Activated B cell treated with CpG ODN at 0.5 μM for 24 hours (primary cell): ENCODE results near the gene IRAK3. TPM values are rescaled to one million over a fixed set of nuclear protein-coding genes. Genes with fewer than 3 reads are reported as not detected.

Source experiments
- ATAC-seq: fragments of 200-7000 bp; cut with Tn5 transposase; one replicate; pipeline ENCODE4 v1.10.0; 2021; ENCODE audit warnings: low read depth, mild to moderate bottlenecking, moderate library complexity
- CTCF ChIA-PET: fragments of 350-600 bp; sonication (Branson Sonifier 250); formaldehyde crosslinking; loops from one replicate; lab custom pipeline; 2021; ENCODE audit warnings: antibody characterized with exemption; lab: Charles Lee
- POLR2A ChIA-PET: fragments of 350-600 bp; sonication (Branson Sonifier 250); formaldehyde crosslinking; loops from one replicate; lab custom pipeline; 2021; ENCODE audit warnings: antibody characterized with exemption; lab: Charles Lee
- DNase-seq: peaks from one replicate; pipeline ENCODE4 v3.0.0; 2022
- H3K27ac Mint-ChIP-seq: one replicate; pipeline ENCODE4 v1.8.0; 2020; ENCODE audit warnings: mixed read lengths
- H3K27me3 Mint-ChIP-seq: one replicate; pipeline ENCODE4 v1.8.0; 2021; ENCODE audit warnings: mixed read lengths
- H3K36me3 Mint-ChIP-seq: one replicate; pipeline ENCODE4 v1.8.0; 2021; ENCODE audit warnings: low read depth, mixed read lengths
- H3K4me1 Mint-ChIP-seq: one replicate; pipeline ENCODE4 v1.8.0; 2021; ENCODE audit warnings: mixed read lengths
- H3K4me3 Mint-ChIP-seq: one replicate; pipeline ENCODE4 v1.8.0; 2020; ENCODE audit warnings: mild to moderate bottlenecking, mixed read lengths
- H3K9me3 Mint-ChIP-seq: one replicate; pipeline ENCODE4 v1.8.0; 2020; ENCODE audit warnings: mixed read lengths
- CTCF ChIP-seq: fragments of 200-600 bp; IDR thresholded peaks from one replicate; pipeline ENCODE4 v1.8.0; 2022; ENCODE audit warnings: antibody characterized with exemption, mild to moderate bottlenecking
- intact Hi-C: fragments of 100-400 bp; cut with micrococcal nuclease; formaldehyde crosslinking; loops from one replicate; pipeline ENCODE4 v1.15.1; 2024
- total RNA-seq: library from RNA; stranded (reverse); gene quantifications from 2 replicates; pipeline ENCODE4 v1.2.3, GENCODE V29; 2022

Gene IRAK3
- total RNA-seq, 1 donor from 2014 or later, result 6.6 TPM

- Mint-ChIP-seq H3K27ac (no peak overlapping the region), H3K9me3 (no peaks in the 10 kb centered on the region), H3K27me3 (peaks cover 16% of the 10 kb centered on the region), H3K4me1 (peaks cover 42% of the 10 kb centered on the region), H3K4me3 (peak overlapping the region; percentile 79), H3K36me3 (no peaks in the 10 kb centered on the region)
- CTCF ChIA-PET, result no interaction called here
- POLR2A ChIA-PET, result interaction anchor here (1.0 to 5.0 kb wide), 3 partner anchors 20 to 31 kb away, joined by 3 to 34 read pairs (median 4); partner anchors contain the start of gene TMBIM4
- no peak for DNase-seq
- intact Hi-C loops, result loop anchor here (1.0 kb wide), 2 partner anchors 7 to 21 kb away; partner anchors contain the start of gene TMBIM4
- TF ChIP-seq CTCF, result no peak
- no peak for ATAC-seq
Measured at GRCh38 chr12:66189889-66190288, 875 bp downstream of the IRAK3 start.

- CTCF ChIA-PET, result no interaction called here
Measured at GRCh38 chr12:66190519-66191370, 1.7 kb downstream of the IRAK3 start.

GRCh38 chr12:66191547-66192126 lies 2.6 kb downstream of the IRAK3 start:
- peaks cover 19% of the 10 kb centered on the region for H3K27me3 Mint-ChIP-seq
- ChIA-PET CTCF (no interaction called here), POLR2A (interaction anchor here (0.6 to 5.0 kb wide), 2 partner anchors 22 to 44 kb away, joined by 5 to 34 read pairs; partner anchors contain the start of gene TMBIM4)

More at GRCh38 chr12:66190519-66191370, 1.7 kb downstream of the IRAK3 start:
- H3K4me1 Mint-ChIP-seq, result peaks cover 48% of the 10 kb centered on the region
- ATAC-seq, result peak; percentile 36
- POLR2A ChIA-PET, result interaction anchor here (0.6 to 5.0 kb wide), 3 partner anchors 21 to 45 kb away, joined by 3 to 34 read pairs (median 5); partner anchors contain the start of gene TMBIM4
- H3K27ac Mint-ChIP-seq, result peak overlapping the region; percentile 67
- intact Hi-C loops, result no loop called here
- peak overlapping the region; percentile 79 for H3K4me3 Mint-ChIP-seq
- no peak for TF ChIP-seq CTCF
- no peaks in the 10 kb centered on the region for H3K36me3 Mint-ChIP-seq
- peaks cover 19% of the 10 kb centered on the region for H3K27me3 Mint-ChIP-seq
- H3K9me3 Mint-ChIP-seq, result no peaks in the 10 kb centered on the region
- DNase-seq, result no peak

GRCh38 chr12:66194122-66194521 lies 5.1 kb downstream of the IRAK3 start:
- no peaks in the 10 kb centered on the region for H3K9me3 Mint-ChIP-seq
- peaks cover 50% of the 10 kb centered on the region for H3K4me1 Mint-ChIP-seq
- DNase-seq (no peak), ATAC-seq (no peak)
- intact Hi-C loops, result no loop called here
- TF ChIP-seq CTCF, result no peak
- ChIA-PET CTCF (no interaction called here), POLR2A (interaction anchor here (1.2 kb wide), 1 partner anchor 25 kb away, joined by 3 read pairs; no protein-coding TSS in a partner anchor)
- peak overlapping the region; percentile 21 for H3K27ac Mint-ChIP-seq
- H3K36me3 Mint-ChIP-seq, result no peaks in the 10 kb centered on the region
- H3K27me3 Mint-ChIP-seq, result peaks cover 11% of the 10 kb centered on the region
- H3K4me3 Mint-ChIP-seq, result no peak overlapping the region

More at GRCh38 chr12:66191547-66192126, 2.6 kb downstream of the IRAK3 start:
- no peak overlapping the region for H3K4me3 Mint-ChIP-seq
- no peak for DNase-seq
- ATAC-seq, result no peak
- no peak for TF ChIP-seq CTCF
- intact Hi-C loops, result no loop called here
- peaks cover 53% of the 10 kb centered on the region for H3K4me1 Mint-ChIP-seq
- H3K27ac Mint-ChIP-seq, result no peak overlapping the region
- H3K9me3 Mint-ChIP-seq, result no peaks in the 10 kb centered on the region
- H3K36me3 Mint-ChIP-seq, result no peaks in the 10 kb centered on the region

- ATAC-seq (no peak), DNase-seq (no peak)
- Mint-ChIP-seq H3K4me3 (no peak overlapping the region), H3K9me3 (peaks cover 4% of the 10 kb centered on the region), H3K36me3 (no peaks in the 10 kb centered on the region), H3K27me3 (peaks cover 11% of the 10 kb centered on the region), H3K27ac (no peak overlapping the region), H3K4me1 (peaks cover 46% of the 10 kb centered on the region)
- CTCF ChIA-PET, result no interaction called here
- POLR2A ChIA-PET, result no interaction called here
- intact Hi-C loops, result no loop called here
- no peak for TF ChIP-seq CTCF
Measured at GRCh38 chr12:66195242-66195641, 6.2 kb downstream of the IRAK3 start.
